GM06990 (cell line): Measurements from ENCODE around the gene KCNJ6.

Experiments
- DNase-seq: peaks from one replicate; pipeline ENCODE4 v3.0.0-alpha.2; 2011; ENCODE audit not compliant: insufficient read length; ENCODE audit errors: extremely low read depth
- H3K27me3 ChIP-seq: replicated peaks from 2 replicates; pipeline ENCODE4 v1.6.0; 2011; ENCODE audit warnings: low read length; ENCODE audit not compliant: control insufficient read depth, insufficient read depth
- H3K36me3 ChIP-seq: 2 replicates; pipeline ENCODE4 v1.5.1; 2011; ENCODE audit warnings: low read length; ENCODE audit not compliant: control insufficient read depth, insufficient read depth
- H3K4me3 ChIP-seq: replicated peaks from 2 replicates; pipeline ENCODE4 v1.5.1; 2011; ENCODE audit warnings: low read depth, mild to moderate bottlenecking, control low read depth, low read length
- CTCF ChIP-seq: IDR thresholded peaks from 2 replicates; pipeline ENCODE4 v1.5.1; 2011; ENCODE audit warnings: low read length, control low read depth, mild to moderate bottlenecking, inconsistent platforms; ENCODE audit not compliant: insufficient read depth, poor library complexity, severe bottlenecking

The KCNJ6 gene

GRCh38 chr21:37673801-37674575 is 242.3 kb downstream of the KCNJ6 start:
- no peak for DNase-seq
- no peak for TF ChIP-seq CTCF
- H3K36me3 ChIP-seq, result no peaks in the 10 kb centered on the region
- H3K4me3 ChIP-seq, result no peak overlapping the region
- no peaks in the 10 kb centered on the region; the same call in 1 of the 2 replicates for H3K27me3 ChIP-seq

GRCh38 chr21:37671381-37671780 is 244.9 kb downstream of the KCNJ6 start:
- no peak overlapping the region for H3K4me3 ChIP-seq
- H3K27me3 ChIP-seq, result no peaks in the 10 kb centered on the region; the same call in 1 of the 2 replicates
- no peaks in the 10 kb centered on the region for H3K36me3 ChIP-seq
- no peak for DNase-seq
- TF ChIP-seq CTCF, result no peak

- DNase-seq, result no peak
- Histone ChIP-seq H3K4me3 (no peak overlapping the region), H3K36me3 (no peaks in the 10 kb centered on the region), H3K27me3 (no peaks in the 10 kb centered on the region; the same call in 1 of the 2 replicates)
- no peak for TF ChIP-seq CTCF
These were observed 245.4 kb downstream of the KCNJ6 start for GRCh38 chr21:37670883-37671282.

GRCh38 chr21:37669249-37669648 is 247.0 kb downstream of the KCNJ6 start:
- TF ChIP-seq CTCF, result no peak
- H3K27me3 ChIP-seq, result no peaks in the 10 kb centered on the region; the same call in 1 of the 2 replicates
- no peaks in the 10 kb centered on the region for H3K36me3 ChIP-seq
- H3K4me3 ChIP-seq, result no peak overlapping the region
- DNase-seq, result no peak

GRCh38 chr21:37668462-37669239 is 247.6 kb downstream of the KCNJ6 start:
- no peak overlapping the region for H3K4me3 ChIP-seq
- no peaks in the 10 kb centered on the region for H3K36me3 ChIP-seq
- H3K27me3 ChIP-seq, result no peaks in the 10 kb centered on the region
- DNase-seq, result no peak
- no peak for TF ChIP-seq CTCF
